ENCODE results near the gene ARG1. TPM values are rescaled to one million over a fixed set of nuclear protein-coding genes. Genes with fewer than 3 reads are reported as not detected.

Gene ARG1
- total and polyA plus RNA-seq, 2 of the 4 experiments (the other 2 are of a cell fraction): not detected

DNA sequence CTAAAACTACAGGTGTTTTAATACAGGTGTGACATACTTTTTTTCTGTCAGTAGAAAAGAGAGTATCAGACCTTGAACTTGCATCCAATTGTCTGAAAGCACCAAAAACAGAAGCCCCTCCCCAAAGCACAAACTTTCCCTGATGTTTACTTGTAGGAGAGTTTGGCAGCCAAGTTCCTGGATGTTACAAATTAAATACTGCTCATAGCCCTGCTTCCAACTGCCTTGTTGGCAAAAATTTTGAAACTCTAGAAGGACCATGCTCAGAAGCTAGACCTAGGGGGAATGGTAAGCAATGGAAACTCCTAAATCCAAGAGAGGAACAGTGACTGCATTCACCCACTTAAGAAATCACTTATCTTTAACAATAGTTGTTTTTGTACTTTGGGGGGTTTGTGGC is 17.0 kb upstream of the ARG1 start:
- Histone ChIP-seq H2BK15ac (ENCODE audit: low read depth, low read length) (no peak overlapping the region), H2AK5ac (ENCODE audit: low read depth, low read length) (no peak overlapping the region), H3K27me3 (ENCODE audit: control insufficient read depth, insufficient read depth, low read length) (no peaks in the 10 kb centered on the region; the same call in 1 of the 2 replicates), H3K23ac (ENCODE audit: low read depth, low read length) (no peak overlapping the region), H2BK5ac (ENCODE audit: low read depth, low read length, poor library complexity, severe bottlenecking) (no peak overlapping the region), H2BK120ac (ENCODE audit: low read depth, low read length) (no peak overlapping the region), H3K4ac (ENCODE audit: low read depth, low read length) (no peak overlapping the region), H3K4me1 (ENCODE audit: control insufficient read depth, insufficient read depth, low read length) (no peaks in the 10 kb centered on the region), H3K14ac (replicated peaks; ENCODE audit: low read depth, low read length) (no peak overlapping the region), H3K9me3 (ENCODE audit: control insufficient read depth, insufficient read depth, low read length) (no peaks in the 10 kb centered on the region), H3K56ac (ENCODE audit: extremely low read depth, insufficient read depth, low read length) (no peak overlapping the region), H3K4me3 (ENCODE audit: insufficient read depth, low read depth, low read length) (no peak overlapping the region), H3K79me1 (ENCODE audit: low read depth in 1 of 2, low read length in 2 of 2) (no peaks in the 10 kb centered on the region), H2BK20ac (ENCODE audit: low read depth, low read length) (no peak overlapping the region), H4K20me1 (ENCODE audit: insufficient read depth, low read length) (no peaks in the 10 kb centered on the region), H3K9me1 (ENCODE audit: insufficient read depth, low read length) (no peaks in the 10 kb centered on the region), H4K91ac (ENCODE audit: insufficient read depth, low read depth, low read length) (no peak overlapping the region), H2AFZ (replicated peaks; ENCODE audit: low read length, poor library complexity) (no peak overlapping the region), H3K9ac (ENCODE audit: low read depth, low read length) (no peak overlapping the region), H3K4me2 (ENCODE audit: low read depth, low read length) (no peak overlapping the region), H4K8ac (ENCODE audit: low read depth in 2 of 2, low read length in 2 of 2) (no peak overlapping the region), H3K18ac (ENCODE audit: low read depth, low read length) (no peak overlapping the region), H4K5ac (ENCODE audit: low read depth, low read length) (no peak overlapping the region), H3K36me3 (ENCODE audit: control insufficient read depth, insufficient read depth, low read length) (no peaks in the 10 kb centered on the region), H2AK9ac (replicated peaks; ENCODE audit: low read depth, low read length, poor library complexity) (no peak overlapping the region), H3K27ac (ENCODE audit: insufficient read depth, low read length) (no peak overlapping the region)
- POLR2A ChIA-PET (ENCODE audit: unreplicated experiment): no interaction called here
- CTCF ChIA-PET: no interaction called here
- ATAC-seq (ENCODE audit: low read depth) (no peak), DNase-seq (no peak)
- TF ChIP-seq RAD21 (IDR thresholded peaks at IDR 0.05; ENCODE audit: low read length) (no peak), CHD1 (IDR thresholded peaks at IDR 0.05; ENCODE audit: low read depth, low read length) (no peak), POLR2A (IDR thresholded peaks at IDR 0.05; ENCODE audit: low read depth, low read length) (no peak)
- TF ChIP-seq, protein P1, sequence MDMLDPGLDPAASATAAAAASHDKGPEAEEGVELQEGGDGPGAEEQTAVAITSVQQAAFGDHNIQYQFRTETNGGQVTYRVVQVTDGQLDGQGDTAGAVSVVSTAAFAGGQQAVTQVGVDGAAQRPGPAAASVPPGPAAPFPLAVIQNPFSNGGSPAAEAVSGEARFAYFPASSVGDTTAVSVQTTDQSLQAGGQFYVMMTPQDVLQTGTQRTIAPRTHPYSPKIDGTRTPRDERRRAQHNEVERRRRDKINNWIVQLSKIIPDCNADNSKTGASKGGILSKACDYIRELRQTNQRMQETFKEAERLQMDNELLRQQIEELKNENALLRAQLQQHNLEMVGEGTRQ (IDR thresholded peaks at IDR 0.05; ENCODE audit: low read depth, low read length): no peak
- intact Hi-C loops (cut with micrococcal nuclease) (no loop called here), dilution Hi-C loops (cut with HindIII; ENCODE audit: low sequenced_read_pairs, unreplicated experiment) (no loop called here), in situ Hi-C loops (cut with MboI; ENCODE audit: low sequenced_read_pairs) (no loop called here)
- BruUV-seq (replicated peaks): no TSS peak
